SK-MEL-5 (cell line): ENCODE data around the gene CALR3. TPM values are rescaled to one million over a fixed set of nuclear protein-coding genes. Genes with fewer than 3 reads are reported as not detected.
"Not testable (repeated sequence)": the region's sequence is repeated elsewhere in the genome, so short reads cannot be mapped to it uniquely, and the experiment has no call there.

Experiments
- DNase-seq: peaks from one replicate; pipeline ENCODE4 v3.0.0-alpha.2; 2016; ENCODE audit warnings: low read depth, low spot score
- in situ Hi-C: cut with HindIII; loops from 2 replicates; pipeline ENCODE4 v1.10.0; 2016; ENCODE audit warnings: low sequenced_read_pairs, high pct_unique_total_duplicates, low pct_unique_long_range_greater_than_20kb
- total RNA-seq: library from RNA; depleted of rRNA; stranded (reverse); fragments of >200 nt; shearing (Covaris generic); gene quantifications from 2 replicates; pipeline ENCODE4 v1.2.3, GENCODE V29; 2014

CALR3 gene
- total RNA-seq, 1 experiment from 2014 or later: 0.53 TPM

GRCh38 chr19:16467581-16467980, 28.4 kb downstream of the CALR3 start:
- in situ Hi-C loops: no loop called here
- no peak for DNase-seq

- in situ Hi-C loops, DNase-seq: not testable (repeated sequence)
Observed at GRCh38 chr19:16466802-16467427, 29.1 kb downstream of the CALR3 start.

- no peak for DNase-seq
- in situ Hi-C loops: no loop called here
Observed at GRCh38 chr19:16465239-16465638, 30.7 kb downstream of the CALR3 start.

GRCh38 chr19:16463991-16464575, 31.9 kb downstream of the CALR3 start:
- DNase-seq: no peak
- in situ Hi-C loops: no loop called here

- no peak for DNase-seq
- in situ Hi-C loops: no loop called here
Observed at GRCh38 chr19:16463341-16463990, 32.5 kb downstream of the CALR3 start.

GRCh38 chr19:16462757-16463250, 33.2 kb downstream of the CALR3 start:
- peak; percentile 47 for DNase-seq
- in situ Hi-C loops: no loop called here

- in situ Hi-C loops: no loop called here
- DNase-seq: no peak
Observed at GRCh38 chr19:16461630-16462051, 34.3 kb downstream of the CALR3 start.

GRCh38 chr19:16460454-16460853, 35.5 kb downstream of the CALR3 start:
- no peak for DNase-seq
- in situ Hi-C loops: no loop called here

GRCh38 chr19:16459680-16460079, 36.3 kb downstream of the CALR3 start:
- DNase-seq: no peak
- in situ Hi-C loops: no loop called here

- in situ Hi-C loops: no loop called here
- DNase-seq: no peak
Observed at GRCh38 chr19:16458391-16459341, 37.3 kb downstream of the CALR3 start.

- in situ Hi-C loops: no loop called here
- DNase-seq: no peak
Observed at GRCh38 chr19:16457954-16458331, 38.0 kb downstream of the CALR3 start.

GRCh38 chr19:16457195-16457953, 38.6 kb downstream of the CALR3 start:
- in situ Hi-C loops: no loop called here

GRCh38 chr19:16456652-16457194, 39.2 kb downstream of the CALR3 start:
- in situ Hi-C loops: no loop called here
- DNase-seq: no peak

More at GRCh38 chr19:16457195-16457953, 38.6 kb downstream of the CALR3 start:
- peak; percentile 30 for DNase-seq

- in situ Hi-C loops: no loop called here
- no peak for DNase-seq
Observed at GRCh38 chr19:16455489-16455888, 40.5 kb downstream of the CALR3 start.

- no peak for DNase-seq
- in situ Hi-C loops: no loop called here
Observed at GRCh38 chr19:16454351-16454918, 41.5 kb downstream of the CALR3 start.

GRCh38 chr19:16452325-16452724, 43.6 kb downstream of the CALR3 start:
- in situ Hi-C loops: no loop called here
- DNase-seq: no peak
